K562 (cell line): Measurements from ENCODE around the gene STEAP3. TPM values are rescaled to one million over a fixed set of nuclear protein-coding genes. Genes with fewer than 3 reads are reported as not detected.
A peak's percentile ranks its signal among the peaks of the same experiment; 100 is the strongest.

ENCODE experiments used
- ATAC-seq: fragments of 200-7000 bp; cut with Tn5 transposase; 3 replicates; pipeline ENCODE4 v1.9.1; 2020; ENCODE audit warnings: moderate library complexity
- BruUV-seq: library from RNA; stranded (reverse); fragments of 400-500 nt; replicated peaks from 2 replicates; lab custom pipeline; 2021; lab: Mats Ljungman, UMichigan
- CTCF ChIA-PET: fragments of 300-600 bp; formaldehyde crosslinking; extraction: SDS; loops from one replicate; lab custom pipeline; 2021; ENCODE audit warnings: low intra/inter-chr PET ratio; lab: Yijun Ruan, JAX
- POLR2A ChIA-PET: fragments of 300-600, 350-650 bp; sonication (Branson Sonifier 250); formaldehyde crosslinking; extraction: SDS; loops from one replicate; lab custom pipeline; 2021; ENCODE audit warnings: antibody characterized with exemption, inconsistent platforms; lab: Yijun Ruan, JAX
- DNase-seq, 4 experiments: peaks; one replicate each; pipeline versions ENCODE4 v3.0.0 to v3.0.0-alpha.2; 2011 to 2018; ENCODE audit warnings: low spot score in 3 of 4, mixed read lengths in 3 of 4; ENCODE audit errors: extremely low read depth in 1 of 4
- FAIRE-seq: peaks from 2 replicates; lab custom pipeline; 2011; peaks lifted over from hg19 to GRCh38; lab: Jason Lieb, UNC
- H2AFZ ChIP-seq: 2 replicates; pipeline ENCODE4 v1.6.0; 2011; ENCODE audit warnings: low read depth, low read length, control low read depth, inconsistent platforms
- H3K27ac ChIP-seq: fragments of 200-600 bp; 3 replicates; pipeline ENCODE4 v1.8.0; 2011; ENCODE audit warnings: low read depth, mild to moderate bottlenecking, control low read depth, inconsistent platforms, low read length, moderate library complexity, mixed read lengths; ENCODE audit errors: extremely low read depth
- H3K27me3 ChIP-seq, 2 experiments: fragments of 300-600 bp in 1 of 2; 2 replicates in 1 of 2; 3 replicates in 1 of 2; pipeline versions ENCODE4 v1.6.0 to v1.8.0; 2011; ENCODE audit warnings: inconsistent platforms in 2 of 2, low read length in 2 of 2, mild to moderate bottlenecking in 1 of 2, mixed read lengths in 1 of 2, moderate library complexity in 1 of 2; ENCODE audit not compliant: control insufficient read depth in 2 of 2, insufficient read depth in 2 of 2
- H3K36me3 ChIP-seq: fragments of 300-600 bp; 3 replicates; pipeline ENCODE4 v1.8.0; 2011; ENCODE audit warnings: mild to moderate bottlenecking, low read length, inconsistent platforms; ENCODE audit not compliant: control insufficient read depth, insufficient read depth
- H3K4me1 ChIP-seq, 2 experiments: fragments of 200-600 bp in 1 of 2; replicated peaks in 1 of 2; 2 replicates in 1 of 2; 3 replicates in 1 of 2; pipeline versions ENCODE4 v1.5.1 to v1.8.0; 2011; ENCODE audit warnings: inconsistent platforms in 2 of 2, low read length in 2 of 2, mild to moderate bottlenecking in 1 of 2, mixed read lengths in 1 of 2, moderate library complexity in 1 of 2; ENCODE audit not compliant: control insufficient read depth in 2 of 2, insufficient read depth in 2 of 2
- H3K4me2 ChIP-seq: 2 replicates; pipeline ENCODE4 v1.6.1; 2011; ENCODE audit warnings: low read length, control low read depth, inconsistent platforms, mixed read lengths; ENCODE audit not compliant: insufficient read depth
- H3K4me3 ChIP-seq: fragments of 200-600 bp; sonication (generic), shearing (Covaris generic); 2 replicates; pipeline ENCODE4 v1.5.1; 2016; ENCODE audit warnings: control low read depth, inconsistent platforms
- H3K79me2 ChIP-seq: fragments of 200-600 bp; 3 replicates; pipeline ENCODE4 v1.8.0; 2011; ENCODE audit warnings: low read length, inconsistent platforms; ENCODE audit not compliant: control insufficient read depth, insufficient read depth
- H3K9ac ChIP-seq, 2 experiments: 2 replicates each; pipeline versions ENCODE4 v1.6.0 to v1.6.1; 2011; ENCODE audit warnings: low read depth in 2 of 2, low read length in 2 of 2, control low read depth in 1 of 2, inconsistent platforms in 1 of 2, mild to moderate bottlenecking in 1 of 2, mixed read lengths in 1 of 2; ENCODE audit not compliant: insufficient read depth in 1 of 2
- H3K9me1 ChIP-seq: one replicate; pipeline ENCODE4 v1.6.0; 2011; ENCODE audit warnings: inconsistent platforms, mild to moderate bottlenecking, low read length, moderate library complexity; ENCODE audit not compliant: control insufficient read depth, insufficient read depth
- H3K9me3 ChIP-seq: replicated peaks from 2 replicates; pipeline ENCODE4 v1.5.1; 2011; ENCODE audit warnings: low read depth, low read length, inconsistent platforms; ENCODE audit not compliant: control insufficient read depth, insufficient read depth
- H4K20me1 ChIP-seq: replicated peaks from 2 replicates; pipeline ENCODE4 v1.6.1; 2011; ENCODE audit warnings: low read length, inconsistent platforms, mixed read lengths; ENCODE audit not compliant: control insufficient read depth, insufficient read depth
- ARID2 ChIP-seq: fragments of 450-650 bp; IDR thresholded peaks from 2 replicates; pipeline ENCODE4 v1.6.1; 2017; ENCODE audit warnings: antibody characterized with exemption, mild to moderate bottlenecking
- BACH1 ChIP-seq: fragments of 200-800 bp; sonication (Bioruptor generic); IDR thresholded peaks from 2 replicates; pipeline ENCODE4 v1.6.1; 2016; ENCODE audit warnings: missing genetic modification characterization, missing compliant biosample characterization
- CC2D1A ChIP-seq: fragments of 450-650 bp; IDR thresholded peaks from 2 replicates; pipeline ENCODE4 v1.6.1; 2017; ENCODE audit warnings: mild to moderate bottlenecking
- CLOCK ChIP-seq: fragments of 250-450 bp; sonication (Bioruptor Pico); IDR thresholded peaks from 2 replicates; pipeline ENCODE4 v1.4.0; 2020; ENCODE audit warnings: mild to moderate bottlenecking, moderate library complexity, borderline replicate concordance
- ETV1 ChIP-seq: fragments of 450-650 bp; conservative IDR thresholded peaks from 2 replicates; pipeline ENCODE4 v1.6.1; 2016; ENCODE audit warnings: missing genetic modification characterization, control low read depth, low read depth, missing compliant biosample characterization
- GTF2A2 ChIP-seq: IDR thresholded peaks from 2 replicates; pipeline ENCODE4 v1.6.1; 2016; ENCODE audit warnings: mild to moderate bottlenecking, missing genetic modification characterization, missing compliant biosample characterization
- KAT2B ChIP-seq: IDR thresholded peaks from one replicate; pipeline ENCODE4 v1.6.1; 2012; ENCODE audit warnings: low read depth, mild to moderate bottlenecking, control low read depth, inconsistent platforms, low read length, moderate library complexity
- MEF2D ChIP-seq: conservative IDR thresholded peaks from 2 replicates; pipeline ENCODE4 v1.6.1; 2016; ENCODE audit warnings: low read depth, missing genetic modification characterization, missing compliant biosample characterization
- MTA2 ChIP-seq: fragments of 450-650 bp; IDR thresholded peaks from 2 replicates; pipeline ENCODE4 v1.6.1; 2016; ENCODE audit warnings: low read depth
- PCBP2 ChIP-seq: fragments of 200-400 bp; formaldehyde crosslinking; IDR thresholded peaks from 2 replicates; pipeline ENCODE4 v1.6.1; 2018; ENCODE audit warnings: low read length, low read depth, mild to moderate bottlenecking, moderate library complexity; ENCODE audit not compliant: poor library complexity, severe bottlenecking
- SMAD3 ChIP-seq: fragments of 450-650 bp; formaldehyde crosslinking; conservative IDR thresholded peaks from 2 replicates; pipeline ENCODE4 v1.4.0; 2020; ENCODE audit warnings: mild to moderate bottlenecking
- SMARCE1 ChIP-seq: fragments of 450-650 bp; IDR thresholded peaks from 2 replicates; pipeline ENCODE4 v1.7.1; 2016; ENCODE audit warnings: mild to moderate bottlenecking
- TBP ChIP-seq: optimal IDR thresholded peaks from 2 replicates; pipeline ENCODE3; 2011; ENCODE audit warnings: low read depth, low read length, improper control_type of control experiment
- ZNF76 ChIP-seq: fragments of 250-450 bp; sonication (Bioruptor Pico); IDR thresholded peaks from 2 replicates; pipeline ENCODE4 v1.4.0; 2020; ENCODE audit warnings: mild to moderate bottlenecking, moderate library complexity, borderline replicate concordance
- WGBS: fragments of 100-300 bp; shearing (Covaris generic); methylation state at CpG from one replicate; pipeline ENCODE4 v1.1.6; 2016; ENCODE audit warnings: low coverage, mixed read lengths; ENCODE audit not compliant: insufficient coverage; ENCODE audit errors: missing lambda C conversion rate; 5-methylcytosine and 5-hydroxymethylcytosine counted together
- in situ Hi-C: fragments of 300-500 bp; cut with MboI; formaldehyde crosslinking; loops from 4 replicates; pipeline ENCODE4 v1.15.0; 2018; ENCODE audit warnings: inconsistent platforms, mixed read lengths
- intact Hi-C: fragments of 100-400 bp; cut with micrococcal nuclease; formaldehyde crosslinking; loops from 2 replicates; pipeline ENCODE4 v1.14.2; 2022
- polyA plus RNA-seq, 8 experiments: library from polyadenylated mRNA; depleted of rRNA in 4 of 8; stranded (reverse) in 5 of 8; unstranded in 3 of 8; fragments of >200 nt; fragmentation: Nextera tagmentation in 2 of 8; fragmentation: Illumina TruSeq in 1 of 8; extraction: Ambion mirVana in 2 of 8; extraction: Trizol in 1 of 8; gene quantifications; 2 replicates each; pipeline versions ENCODE4 v1.2.1 to v1.2.3, GENCODE V29; 2011 to 2014; ENCODE audit warnings: inconsistent platforms in 1 of 8, missing spikeins in 1 of 8
- total RNA-seq, 7 experiments: library from RNA; depleted of rRNA in 6 of 7; stranded (reverse); fragments of >200 nt in 6 of 7; fragmentation: Illumina TruSeq in 2 of 7; extraction: Trizol in 2 of 7; gene quantifications; 2 replicates each; pipeline versions ENCODE4 v1.2.1 to v1.2.3, GENCODE V29; 2011 to 2021; ENCODE audit warnings: low replicate concordance in 1 of 7

Gene STEAP3
- total and polyA plus RNA-seq, 9 of the 15 experiments (the other 6 are each of a cell fraction or from before 2014, with no cell fraction given): 1.8 to 31.6 (median 9.0) TPM

- WGBS: 11% methylated on average over 5 of the region's 5 CpGs
- no peak overlapping the region; a peak in 1 of 4 replicates for H3K9ac ChIP-seq
- intact Hi-C loops: no loop called here
These were observed 6.6 kb upstream of the STEAP3 start for GRCh38 chr2:119216994-119217393.

GRCh38 chr2:119218478-119219064 is 5.1 kb upstream of the STEAP3 start:
- peaks cover 3% of the 10 kb centered on the region for H4K20me1 ChIP-seq
- 24% methylated on average over 6 of the region's 6 CpGs for WGBS
- intact Hi-C loops (loop anchor here (1.0 to 2.0 kb wide), 6 partner anchors 47 to 442 kb away; no protein-coding TSS in a partner anchor), in situ Hi-C loops (no loop called here)
- H3K79me2 ChIP-seq: no peaks in the 10 kb centered on the region
- H3K27ac ChIP-seq: no peak overlapping the region
- no TSS peak for BruUV-seq
- no peak overlapping the region for H3K4me3 ChIP-seq
- no peaks in the 10 kb centered on the region for H3K9me1 ChIP-seq
- FAIRE-seq (peak; percentile 90), ATAC-seq (peak; percentile 53), DNase-seq (peak; percentile 56 to 87 (median 67))
- POLR2A ChIA-PET: no interaction called here
- CTCF ChIA-PET: interaction anchor here (0.5 to 1.6 kb wide), 6 partner anchors 15 to 679 kb away, joined by 3 to 15 read pairs (median 3); no protein-coding TSS in a partner anchor
- H3K4me1 ChIP-seq: peaks cover 14 to 20% of the 10 kb centered on the region in 2 experiments
- no peak overlapping the region for H2AFZ ChIP-seq
- no peak overlapping the region for H3K4me2 ChIP-seq
- H3K27me3 ChIP-seq: peaks cover 0 to 27% of the 10 kb centered on the region in 2 experiments; a peak in 2 of 5 replicates
- H3K9me3 ChIP-seq: no peaks in the 10 kb centered on the region
- H3K36me3 ChIP-seq: no peaks in the 10 kb centered on the region
- H3K9ac ChIP-seq: peak overlapping the region in 1 of 2 experiments; percentile 73; a peak in 1 of 4 replicates
- no peak for TF ChIP-seq ZNF76 (CRISPR knock-in tag)
- TF ChIP-seq PCBP2: no peak
- TF ChIP-seq CLOCK (CRISPR knock-in tag): no peak
- no peak for TF ChIP-seq TBP
- peak; percentile 76; the same call in 1 of the 2 replicates for TF ChIP-seq ARID2
- no peak for TF ChIP-seq ETV1 (tag)
- no peak for TF ChIP-seq MTA2
- 0 out of 2 replicates have a peak, but pooled peaks have one; percentile 64 for TF ChIP-seq CC2D1A
- no peak for TF ChIP-seq MEF2D (tag)
- no peak for TF ChIP-seq SMAD3
- TF ChIP-seq BACH1: no peak
- no peak for TF ChIP-seq GTF2A2 (tag)

More at GRCh38 chr2:119216994-119217393, 6.6 kb upstream of the STEAP3 start:
- H4K20me1 ChIP-seq: peaks cover 3% of the 10 kb centered on the region
- DNase-seq (no peak), FAIRE-seq (no peak), ATAC-seq (no peak)
- peaks cover 0 to 36% of the 10 kb centered on the region in 2 experiments; a peak in 3 of 5 replicates for H3K27me3 ChIP-seq
- POLR2A ChIA-PET: interaction anchor here (0.8 kb wide), 1 partner anchor 51 kb away, joined by 4 read pairs; no protein-coding TSS in a partner anchor
- H3K4me3 ChIP-seq: no peak overlapping the region
- H3K36me3 ChIP-seq: no peaks in the 10 kb centered on the region
- H3K9me3 ChIP-seq: no peaks in the 10 kb centered on the region
- no TSS peak for BruUV-seq
- CTCF ChIA-PET: no interaction called here
- H3K4me2 ChIP-seq: no peak overlapping the region
- peaks cover 2 to 4% of the 10 kb centered on the region in 2 experiments; a peak in 3 of 5 replicates for H3K4me1 ChIP-seq
- no peak overlapping the region for H3K27ac ChIP-seq
- H3K9me1 ChIP-seq: no peaks in the 10 kb centered on the region
- no peak overlapping the region for H2AFZ ChIP-seq
- no peak for TF ChIP-seq SMARCE1
- TF ChIP-seq KAT2B: no peak
- H3K79me2 ChIP-seq: no peaks in the 10 kb centered on the region
- in situ Hi-C loops: no loop called here
